SU-DHL-6 (cell line): ENCODE data around the gene DMGDH.

Source experiments
- CTCF ChIP-seq: fragments of 200-600 bp; sonication (generic); IDR thresholded peaks from one replicate; pipeline ENCODE4 v1.5.1; 2017; ENCODE audit warnings: antibody characterized with exemption, mild to moderate bottlenecking, low read length, moderate library complexity; ENCODE audit not compliant: insufficient read depth, poor library complexity, severe bottlenecking
- EZH2phosphoT487 ChIP-seq: fragments of 200-600 bp; sonication (generic), shearing (Covaris generic); conservative IDR thresholded peaks from 2 replicates; pipeline ENCODE4 v1.6.1; 2018; ENCODE audit warnings: mild to moderate bottlenecking, antibody characterized with exemption, low read length, moderate library complexity, mixed read lengths

- TF ChIP-seq CTCF: no peak
- no peak for TF ChIP-seq EZH2phosphoT487
Measured at GRCh38 chr5:79105868-79106267, 36.4 kb upstream of the DMGDH start.
